Liver (tissue), 3 donors: Measurements from ENCODE around the gene HMGA1.
A peak's percentile ranks its signal among the peaks of the same experiment; 100 is the strongest.

Experiments used
- EGR1 ChIP-seq, 2 donors: IDR thresholded peaks; 2 replicates each; pipeline ENCODE4 v1.6.1; 2016 to 2018; ENCODE audit warnings: antibody characterized with exemption in 2 of 2, low read depth in 2 of 2
- FOXA1 ChIP-seq: IDR thresholded peaks from 2 replicates; pipeline ENCODE4 v1.6.1; 2016; ENCODE audit warnings: antibody characterized with exemption
- JUND ChIP-seq, 2 donors: IDR thresholded peaks; 2 replicates each; pipeline ENCODE4 v1.6.1; 2016; ENCODE audit warnings: antibody characterized with exemption in 2 of 2
- NR2F2 ChIP-seq: IDR thresholded peaks from 2 replicates; pipeline ENCODE4 v1.6.1; 2016; ENCODE audit warnings: antibody characterized with exemption
- RAD21 ChIP-seq, 2 donors: IDR thresholded peaks; 2 replicates each; pipeline ENCODE4 v1.6.1; 2016; ENCODE audit warnings: antibody characterized with exemption in 2 of 2, mild to moderate bottlenecking in 2 of 2
- RXRA ChIP-seq, 2 donors: IDR thresholded peaks; 2 replicates each; pipeline ENCODE4 v1.6.1; 2017 to 2018; ENCODE audit warnings: antibody characterized with exemption in 2 of 2, mild to moderate bottlenecking in 1 of 2
- SP1 ChIP-seq: IDR thresholded peaks from 2 replicates; pipeline ENCODE4 v1.6.1; 2018; ENCODE audit warnings: antibody characterized with exemption, mild to moderate bottlenecking
- TAF1 ChIP-seq: conservative IDR thresholded peaks from 2 replicates; pipeline ENCODE4 v1.6.1; 2016; ENCODE audit warnings: antibody characterized with exemption, mild to moderate bottlenecking
- YY1 ChIP-seq: IDR thresholded peaks from 2 replicates; pipeline ENCODE4 v1.6.1; 2016; ENCODE audit warnings: antibody characterized with exemption, mild to moderate bottlenecking
- TF ChIP-seq, protein P1 (sequence below): fragments of 150-350 bp; IDR thresholded peaks from 2 replicates; pipeline ENCODE4 v1.5.1; 2017; ENCODE audit warnings: improper control_type of control experiment, low read depth, low read length; ENCODE audit not compliant: missing input control
- TF ChIP-seq, protein P2 (sequence below): IDR thresholded peaks from 2 replicates; pipeline ENCODE4 v1.6.1; 2016; ENCODE audit warnings: antibody characterized with exemption
- TF ChIP-seq, protein P3 (sequence below): IDR thresholded peaks from 2 replicates; pipeline ENCODE4 v1.6.1; 2016; ENCODE audit warnings: antibody characterized with exemption, mild to moderate bottlenecking
- TF ChIP-seq, protein P4 (sequence below): IDR thresholded peaks from 2 replicates; pipeline ENCODE4 v1.6.1; 2016; ENCODE audit warnings: antibody characterized with exemption
- TF ChIP-seq, protein P5 (sequence below): IDR thresholded peaks from 2 replicates; pipeline ENCODE4 v1.6.1; 2016; ENCODE audit warnings: antibody characterized with exemption
- donor health status: healthy.
- donor health status: healthy.

DNA sequence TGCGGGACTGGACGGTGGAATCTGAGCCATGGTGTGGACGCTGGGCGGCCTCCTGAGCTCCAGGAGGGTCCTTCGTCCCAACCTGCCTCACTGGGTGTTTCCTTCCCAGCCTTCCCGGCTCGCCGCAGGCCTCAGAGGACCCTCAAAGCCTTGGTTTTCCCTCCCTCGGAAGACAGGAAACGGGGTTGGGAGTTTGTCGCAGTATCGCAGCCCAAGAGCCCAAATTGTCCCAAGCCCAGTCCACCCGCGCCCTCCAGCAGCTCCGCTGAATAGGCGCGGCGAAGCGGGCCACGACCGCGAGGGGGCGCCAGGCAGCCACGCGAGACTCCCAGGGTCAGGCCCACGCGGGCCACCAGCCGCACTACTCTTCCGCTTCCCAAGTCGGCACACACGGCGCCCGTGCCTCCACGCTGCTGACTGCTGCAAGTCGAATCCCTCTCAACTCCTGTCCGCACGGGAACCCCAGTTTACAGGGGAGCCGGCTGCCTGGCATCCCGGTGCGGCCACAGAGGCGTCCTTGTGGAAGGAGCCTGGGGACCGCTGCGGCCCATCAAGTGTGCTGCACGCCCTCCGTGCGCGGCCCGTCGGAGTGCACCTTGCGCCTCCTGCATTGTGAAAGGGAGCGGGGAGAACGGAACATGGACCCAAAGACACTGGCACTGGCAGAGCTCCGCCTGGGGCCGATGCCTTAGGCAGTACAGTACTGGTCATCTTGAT, 40.4 kb upstream of the HMGA1 start:
- TF ChIP-seq YY1 (no peak), FOXA1 (no peak), JUND (IDR thresholded peaks at IDR 0.05) (no peak), SP1 (no peak), RXRA (IDR thresholded peaks at IDR 0.05) (no peak), EGR1 (IDR thresholded peaks at IDR 0.05; ENCODE audit: low read depth in 2 of 2) (no peak), RAD21 (IDR thresholded peaks at IDR 0.05) (peak; percentile 92 to 98), TAF1 (no peak), NR2F2 (no peak)
- TF ChIP-seq, protein P1, sequence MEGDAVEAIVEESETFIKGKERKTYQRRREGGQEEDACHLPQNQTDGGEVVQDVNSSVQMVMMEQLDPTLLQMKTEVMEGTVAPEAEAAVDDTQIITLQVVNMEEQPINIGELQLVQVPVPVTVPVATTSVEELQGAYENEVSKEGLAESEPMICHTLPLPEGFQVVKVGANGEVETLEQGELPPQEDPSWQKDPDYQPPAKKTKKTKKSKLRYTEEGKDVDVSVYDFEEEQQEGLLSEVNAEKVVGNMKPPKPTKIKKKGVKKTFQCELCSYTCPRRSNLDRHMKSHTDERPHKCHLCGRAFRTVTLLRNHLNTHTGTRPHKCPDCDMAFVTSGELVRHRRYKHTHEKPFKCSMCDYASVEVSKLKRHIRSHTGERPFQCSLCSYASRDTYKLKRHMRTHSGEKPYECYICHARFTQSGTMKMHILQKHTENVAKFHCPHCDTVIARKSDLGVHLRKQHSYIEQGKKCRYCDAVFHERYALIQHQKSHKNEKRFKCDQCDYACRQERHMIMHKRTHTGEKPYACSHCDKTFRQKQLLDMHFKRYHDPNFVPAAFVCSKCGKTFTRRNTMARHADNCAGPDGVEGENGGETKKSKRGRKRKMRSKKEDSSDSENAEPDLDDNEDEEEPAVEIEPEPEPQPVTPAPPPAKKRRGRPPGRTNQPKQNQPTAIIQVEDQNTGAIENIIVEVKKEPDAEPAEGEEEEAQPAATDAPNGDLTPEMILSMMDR: peak; percentile 92
- TF ChIP-seq, protein P2, sequence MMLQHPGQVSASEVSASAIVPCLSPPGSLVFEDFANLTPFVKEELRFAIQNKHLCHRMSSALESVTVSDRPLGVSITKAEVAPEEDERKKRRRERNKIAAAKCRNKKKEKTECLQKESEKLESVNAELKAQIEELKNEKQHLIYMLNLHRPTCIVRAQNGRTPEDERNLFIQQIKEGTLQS: no peak
- TF ChIP-seq, protein P3, sequence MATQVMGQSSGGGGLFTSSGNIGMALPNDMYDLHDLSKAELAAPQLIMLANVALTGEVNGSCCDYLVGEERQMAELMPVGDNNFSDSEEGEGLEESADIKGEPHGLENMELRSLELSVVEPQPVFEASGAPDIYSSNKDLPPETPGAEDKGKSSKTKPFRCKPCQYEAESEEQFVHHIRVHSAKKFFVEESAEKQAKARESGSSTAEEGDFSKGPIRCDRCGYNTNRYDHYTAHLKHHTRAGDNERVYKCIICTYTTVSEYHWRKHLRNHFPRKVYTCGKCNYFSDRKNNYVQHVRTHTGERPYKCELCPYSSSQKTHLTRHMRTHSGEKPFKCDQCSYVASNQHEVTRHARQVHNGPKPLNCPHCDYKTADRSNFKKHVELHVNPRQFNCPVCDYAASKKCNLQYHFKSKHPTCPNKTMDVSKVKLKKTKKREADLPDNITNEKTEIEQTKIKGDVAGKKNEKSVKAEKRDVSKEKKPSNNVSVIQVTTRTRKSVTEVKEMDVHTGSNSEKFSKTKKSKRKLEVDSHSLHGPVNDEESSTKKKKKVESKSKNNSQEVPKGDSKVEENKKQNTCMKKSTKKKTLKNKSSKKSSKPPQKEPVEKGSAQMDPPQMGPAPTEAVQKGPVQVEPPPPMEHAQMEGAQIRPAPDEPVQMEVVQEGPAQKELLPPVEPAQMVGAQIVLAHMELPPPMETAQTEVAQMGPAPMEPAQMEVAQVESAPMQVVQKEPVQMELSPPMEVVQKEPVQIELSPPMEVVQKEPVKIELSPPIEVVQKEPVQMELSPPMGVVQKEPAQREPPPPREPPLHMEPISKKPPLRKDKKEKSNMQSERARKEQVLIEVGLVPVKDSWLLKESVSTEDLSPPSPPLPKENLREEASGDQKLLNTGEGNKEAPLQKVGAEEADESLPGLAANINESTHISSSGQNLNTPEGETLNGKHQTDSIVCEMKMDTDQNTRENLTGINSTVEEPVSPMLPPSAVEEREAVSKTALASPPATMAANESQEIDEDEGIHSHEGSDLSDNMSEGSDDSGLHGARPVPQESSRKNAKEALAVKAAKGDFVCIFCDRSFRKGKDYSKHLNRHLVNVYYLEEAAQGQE: no peak
- TF ChIP-seq, protein P4, sequence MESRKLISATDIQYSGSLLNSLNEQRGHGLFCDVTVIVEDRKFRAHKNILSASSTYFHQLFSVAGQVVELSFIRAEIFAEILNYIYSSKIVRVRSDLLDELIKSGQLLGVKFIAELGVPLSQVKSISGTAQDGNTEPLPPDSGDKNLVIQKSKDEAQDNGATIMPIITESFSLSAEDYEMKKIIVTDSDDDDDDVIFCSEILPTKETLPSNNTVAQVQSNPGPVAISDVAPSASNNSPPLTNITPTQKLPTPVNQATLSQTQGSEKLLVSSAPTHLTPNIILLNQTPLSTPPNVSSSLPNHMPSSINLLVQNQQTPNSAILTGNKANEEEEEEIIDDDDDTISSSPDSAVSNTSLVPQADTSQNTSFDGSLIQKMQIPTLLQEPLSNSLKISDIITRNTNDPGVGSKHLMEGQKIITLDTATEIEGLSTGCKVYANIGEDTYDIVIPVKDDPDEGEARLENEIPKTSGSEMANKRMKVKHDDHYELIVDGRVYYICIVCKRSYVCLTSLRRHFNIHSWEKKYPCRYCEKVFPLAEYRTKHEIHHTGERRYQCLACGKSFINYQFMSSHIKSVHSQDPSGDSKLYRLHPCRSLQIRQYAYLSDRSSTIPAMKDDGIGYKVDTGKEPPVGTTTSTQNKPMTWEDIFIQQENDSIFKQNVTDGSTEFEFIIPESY: no peak
- TF ChIP-seq, protein P5, sequence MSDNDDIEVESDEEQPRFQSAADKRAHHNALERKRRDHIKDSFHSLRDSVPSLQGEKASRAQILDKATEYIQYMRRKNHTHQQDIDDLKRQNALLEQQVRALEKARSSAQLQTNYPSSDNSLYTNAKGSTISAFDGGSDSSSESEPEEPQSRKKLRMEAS: no peak
